PC-9 (cell line): ENCODE data around the gene DMTF1.
"Not testable (repeated sequence)": the region's sequence is repeated elsewhere in the genome, so short reads cannot be mapped to it uniquely, and the experiment has no call there.

Source experiments
- CTCF ChIP-seq: fragments of 200-600 bp; sonication (generic); conservative IDR thresholded peaks from 2 replicates; pipeline ENCODE4 v1.6.1; 2017; ENCODE audit warnings: mixed run types, antibody characterized with exemption, mild to moderate bottlenecking, moderate library complexity
- EZH2 ChIP-seq: fragments of 200-600 bp; sonication (generic); IDR thresholded peaks from 2 replicates; pipeline ENCODE4 v1.8.0; 2017; ENCODE audit warnings: antibody characterized with exemption, low read depth

DNA sequence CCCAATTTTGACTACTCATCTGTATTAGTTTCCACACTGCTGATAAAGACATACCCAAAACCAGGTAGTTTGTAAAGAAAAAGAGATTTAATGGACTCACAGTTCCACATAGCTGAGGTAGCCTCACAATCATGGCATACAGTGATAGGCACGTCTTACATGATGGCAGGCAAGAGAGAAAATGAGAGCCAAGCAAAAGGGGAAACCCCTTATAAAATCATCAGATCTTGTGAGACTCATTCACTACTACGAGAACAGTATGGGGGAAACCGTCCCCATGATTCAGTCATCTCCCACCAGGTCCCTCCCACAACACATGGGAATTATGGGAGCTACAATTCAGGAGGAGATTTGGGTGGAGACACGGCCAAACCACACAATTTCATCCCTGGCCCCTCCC lies 51.7 kb downstream of the DMTF1 start:
- not testable (repeated sequence) for TF ChIP-seq CTCF, EZH2
